HG02840 (cell line): ENCODE results near the gene FRMD3.
A peak's percentile ranks its signal among the peaks of the same experiment; 100 is the strongest.

Experiments used
- ATAC-seq: cut with Tn5 transposase; IDR thresholded peaks from one replicate; pipeline ENCODE4 v1.9.1; 2021; ENCODE audit warnings: mild to moderate bottlenecking, moderate library complexity, moderate number of reproducible peaks; ENCODE audit not compliant: unreplicated experiment, low FRiP score

Gene FRMD3

GRCh38 chr9:83475741-83476140, 62.5 kb downstream of the FRMD3 start:
- no peak for ATAC-seq

- no peak for ATAC-seq
Observed at GRCh38 chr9:83474631-83475030, 63.6 kb downstream of the FRMD3 start.

- peak; percentile 97 for ATAC-seq
Observed at GRCh38 chr9:83473488-83473971, 64.7 kb downstream of the FRMD3 start.

- ATAC-seq = no peak
Observed at GRCh38 chr9:83472764-83473163, 65.4 kb downstream of the FRMD3 start.

GRCh38 chr9:83472221-83472665, 66.0 kb downstream of the FRMD3 start:
- no peak for ATAC-seq

- no peak for ATAC-seq
Observed at GRCh38 chr9:83471241-83471640, 67.0 kb downstream of the FRMD3 start.

- no peak for ATAC-seq
Observed at GRCh38 chr9:83469722-83470121, 68.5 kb downstream of the FRMD3 start.

GRCh38 chr9:83468821-83469220, 69.4 kb downstream of the FRMD3 start:
- ATAC-seq = no peak

GRCh38 chr9:83466877-83467276, 71.3 kb downstream of the FRMD3 start:
- ATAC-seq = no peak

GRCh38 chr9:83466351-83466750, 71.8 kb downstream of the FRMD3 start:
- ATAC-seq = no peak

GRCh38 chr9:83459830-83460229, 78.4 kb downstream of the FRMD3 start:
- no peak for ATAC-seq

GRCh38 chr9:83458530-83458929, 79.7 kb downstream of the FRMD3 start:
- no peak for ATAC-seq

- ATAC-seq = no peak
Observed at GRCh38 chr9:83457005-83457404, 81.2 kb downstream of the FRMD3 start.

GRCh38 chr9:83456226-83456625, 82.0 kb downstream of the FRMD3 start:
- no peak for ATAC-seq

GRCh38 chr9:83454076-83454475, 84.1 kb downstream of the FRMD3 start:
- no peak for ATAC-seq

GRCh38 chr9:83451308-83451707, 86.9 kb downstream of the FRMD3 start:
- ATAC-seq = no peak

GRCh38 chr9:83449983-83450382, 88.2 kb downstream of the FRMD3 start:
- ATAC-seq = no peak

- ATAC-seq = no peak
Observed at GRCh38 chr9:83449166-83449565, 89.0 kb downstream of the FRMD3 start.

GRCh38 chr9:83448626-83449025, 89.6 kb downstream of the FRMD3 start:
- no peak for ATAC-seq

- ATAC-seq = no peak
Observed at GRCh38 chr9:83447351-83447750, 90.8 kb downstream of the FRMD3 start.

GRCh38 chr9:83445703-83446265, 92.4 kb downstream of the FRMD3 start:
- ATAC-seq = no peak

- no peak for ATAC-seq
Observed at GRCh38 chr9:83444110-83444509, 94.1 kb downstream of the FRMD3 start.

GRCh38 chr9:83441390-83441789, 96.8 kb downstream of the FRMD3 start:
- no peak for ATAC-seq
